ENCODE measurements around the gene ANKRD33B. TPM values are rescaled to one million over a fixed set of nuclear protein-coding genes. Genes with fewer than 3 reads are reported as not detected.

ANKRD33B gene
- total RNA-seq, 1 experiment from 2014 or later = 0.75 TPM

DNA sequence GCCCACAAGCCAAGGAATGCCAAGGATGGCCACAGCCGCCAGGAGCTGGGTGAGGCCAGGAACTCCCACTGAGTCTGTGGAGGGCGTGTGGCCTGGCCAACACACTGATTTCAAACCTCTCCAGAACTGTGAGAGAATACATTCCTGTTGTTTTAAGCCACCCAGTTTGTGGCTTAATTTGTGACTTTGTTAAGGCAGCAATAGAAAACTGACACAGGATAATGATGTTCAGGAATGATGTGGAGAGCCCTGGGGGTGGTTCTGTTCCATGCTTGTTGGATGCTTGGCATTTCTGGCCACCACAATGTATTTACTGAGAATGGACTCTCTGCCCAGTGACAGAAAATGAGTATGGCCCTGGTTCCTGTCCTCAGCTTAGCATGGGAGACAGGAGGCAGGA lies 114.4 kb downstream of the ANKRD33B start:
- H3K36me3 ChIP-seq (ENCODE audit: insufficient read depth, low read length, poor library complexity, severe bottlenecking) = peaks cover 7% of the 10 kb centered on the region
- no TSS peak for BruUV-seq (replicated peaks)
- H3K27ac ChIP-seq (ENCODE audit: low read depth, low read length, poor library complexity, severe bottlenecking) = no peak overlapping the region
- intact Hi-C loops (cut with micrococcal nuclease; ENCODE audit: unreplicated experiment) = no loop called here
- no peaks in the 10 kb centered on the region for H3K27me3 ChIP-seq (replicated peaks; ENCODE audit: insufficient read depth, low read depth, low read length, poor library complexity)
- ChIA-PET CTCF (no interaction called here), POLR2A (ENCODE audit: low non-redundant PET) (interaction anchor here (0.6 kb wide), 1 partner anchor 84 kb away, joined by 36 read pairs; no protein-coding TSS in a partner anchor)
- no peak overlapping the region for H3K4me3 ChIP-seq (ENCODE audit: low read depth, low read length, poor library complexity, severe bottlenecking)
- H3K9me3 ChIP-seq (ENCODE audit: low read depth, low read length, poor library complexity, severe bottlenecking) = no peaks in the 10 kb centered on the region
- no peaks in the 10 kb centered on the region for H3K4me1 ChIP-seq (ENCODE audit: insufficient read depth, low read length, poor library complexity, severe bottlenecking)
- no peak for DNase-seq (ENCODE audit: low spot score)
- TF ChIP-seq EZH2 (IDR thresholded peaks at IDR 0.05; ENCODE audit: borderline replicate concordance, low read depth, low read length, poor library complexity, severe bottlenecking) = no peak
- TF ChIP-seq, protein P1, sequence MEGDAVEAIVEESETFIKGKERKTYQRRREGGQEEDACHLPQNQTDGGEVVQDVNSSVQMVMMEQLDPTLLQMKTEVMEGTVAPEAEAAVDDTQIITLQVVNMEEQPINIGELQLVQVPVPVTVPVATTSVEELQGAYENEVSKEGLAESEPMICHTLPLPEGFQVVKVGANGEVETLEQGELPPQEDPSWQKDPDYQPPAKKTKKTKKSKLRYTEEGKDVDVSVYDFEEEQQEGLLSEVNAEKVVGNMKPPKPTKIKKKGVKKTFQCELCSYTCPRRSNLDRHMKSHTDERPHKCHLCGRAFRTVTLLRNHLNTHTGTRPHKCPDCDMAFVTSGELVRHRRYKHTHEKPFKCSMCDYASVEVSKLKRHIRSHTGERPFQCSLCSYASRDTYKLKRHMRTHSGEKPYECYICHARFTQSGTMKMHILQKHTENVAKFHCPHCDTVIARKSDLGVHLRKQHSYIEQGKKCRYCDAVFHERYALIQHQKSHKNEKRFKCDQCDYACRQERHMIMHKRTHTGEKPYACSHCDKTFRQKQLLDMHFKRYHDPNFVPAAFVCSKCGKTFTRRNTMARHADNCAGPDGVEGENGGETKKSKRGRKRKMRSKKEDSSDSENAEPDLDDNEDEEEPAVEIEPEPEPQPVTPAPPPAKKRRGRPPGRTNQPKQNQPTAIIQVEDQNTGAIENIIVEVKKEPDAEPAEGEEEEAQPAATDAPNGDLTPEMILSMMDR (conservative IDR thresholded peaks at IDR 0.05; ENCODE audit: low read depth, low read length) = no peak

DNA sequence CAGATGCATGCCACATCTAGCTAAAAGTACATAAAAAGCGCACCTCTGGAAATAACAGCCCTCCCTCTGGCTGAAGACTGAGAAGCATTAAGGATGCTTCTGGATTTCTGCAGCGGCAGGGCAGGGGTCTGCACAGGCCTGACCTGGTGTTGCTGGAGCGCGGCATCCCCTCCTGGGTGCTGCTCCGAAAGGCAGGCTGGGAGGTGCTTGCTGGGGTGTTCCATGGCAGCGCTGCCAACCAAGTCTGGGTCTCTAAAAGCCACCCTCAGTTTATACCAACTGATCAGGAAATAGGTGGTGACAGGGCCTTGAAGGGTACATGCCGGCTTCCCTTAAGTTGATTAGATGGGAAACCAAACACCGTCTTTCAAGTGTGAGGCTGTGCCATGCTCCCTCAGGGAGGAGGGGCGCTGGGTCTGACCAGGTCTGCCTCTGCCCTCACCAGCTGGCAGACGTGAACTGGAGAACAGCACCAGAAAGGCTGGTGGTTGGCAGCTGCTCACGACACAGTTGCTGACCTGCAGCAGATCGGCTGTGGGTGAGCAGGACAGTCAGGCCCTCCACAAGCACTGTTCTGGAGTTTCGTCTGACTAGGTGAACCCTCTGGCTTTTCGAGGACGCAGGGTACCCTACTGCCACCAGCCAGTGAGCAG lies 115.6 kb downstream of the ANKRD33B start:
- no peak overlapping the region for H3K4me3 ChIP-seq (ENCODE audit: low read depth, low read length, poor library complexity, severe bottlenecking)
- TF ChIP-seq, protein P1 (conservative IDR thresholded peaks at IDR 0.05; ENCODE audit: low read depth, low read length) = no peak
- TF ChIP-seq EZH2 (IDR thresholded peaks at IDR 0.05; ENCODE audit: borderline replicate concordance, low read depth, low read length, poor library complexity, severe bottlenecking) = no peak
- no peak for DNase-seq (ENCODE audit: low spot score)
- peaks cover 7% of the 10 kb centered on the region for H3K36me3 ChIP-seq (ENCODE audit: insufficient read depth, low read length, poor library complexity, severe bottlenecking)
- ChIA-PET CTCF (no interaction called here), POLR2A (ENCODE audit: low non-redundant PET) (no interaction called here)
- no peaks in the 10 kb centered on the region for H3K27me3 ChIP-seq (replicated peaks; ENCODE audit: insufficient read depth, low read depth, low read length, poor library complexity)
- no TSS peak for BruUV-seq (replicated peaks)
- no peaks in the 10 kb centered on the region for H3K4me1 ChIP-seq (ENCODE audit: insufficient read depth, low read length, poor library complexity, severe bottlenecking)
- H3K27ac ChIP-seq (ENCODE audit: low read depth, low read length, poor library complexity, severe bottlenecking) = no peak overlapping the region
- no peaks in the 10 kb centered on the region for H3K9me3 ChIP-seq (ENCODE audit: low read depth, low read length, poor library complexity, severe bottlenecking)
- intact Hi-C loops (cut with micrococcal nuclease; ENCODE audit: unreplicated experiment) = no loop called here

DNA sequence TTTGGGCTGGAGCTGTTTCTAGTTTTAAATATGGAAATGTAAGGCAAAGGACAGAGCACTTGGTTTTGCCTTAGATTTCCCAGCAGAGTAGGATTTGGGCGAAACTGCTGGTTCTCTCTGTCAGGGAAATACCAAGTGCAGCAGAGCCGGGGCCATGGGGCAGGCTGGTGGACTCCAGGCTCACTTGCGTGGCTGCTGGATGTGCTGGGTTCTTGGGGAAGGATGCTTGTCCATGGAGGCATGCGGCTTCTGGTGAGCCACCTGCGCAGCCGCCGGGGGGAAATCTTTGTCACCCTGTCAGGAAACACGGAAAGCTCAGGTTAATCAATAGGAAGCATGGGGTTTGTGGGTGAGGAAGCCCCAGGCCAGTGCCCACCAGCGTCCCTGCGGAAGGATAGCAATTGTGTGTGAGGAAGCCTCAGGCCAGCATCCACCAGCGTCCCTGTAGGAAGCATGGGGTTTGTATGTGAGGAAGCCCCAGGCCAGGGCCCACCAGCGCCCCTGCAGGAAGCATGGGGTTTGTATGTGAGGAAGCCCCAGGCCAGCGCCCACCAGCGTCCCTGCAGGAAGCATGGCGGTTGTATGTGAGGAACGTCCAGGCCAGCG lies 117.1 kb downstream of the ANKRD33B start:
- no TSS peak for BruUV-seq (replicated peaks)
- ChIA-PET CTCF (no interaction called here), POLR2A (ENCODE audit: low non-redundant PET) (no interaction called here)
- Histone ChIP-seq H3K27ac (ENCODE audit: low read depth, low read length, poor library complexity, severe bottlenecking) (no peak overlapping the region), H3K27me3 (replicated peaks; ENCODE audit: insufficient read depth, low read depth, low read length, poor library complexity) (no peaks in the 10 kb centered on the region), H3K4me3 (ENCODE audit: low read depth, low read length, poor library complexity, severe bottlenecking) (no peak overlapping the region), H3K4me1 (ENCODE audit: insufficient read depth, low read length, poor library complexity, severe bottlenecking) (no peaks in the 10 kb centered on the region), H3K9me3 (ENCODE audit: low read depth, low read length, poor library complexity, severe bottlenecking) (no peaks in the 10 kb centered on the region), H3K36me3 (ENCODE audit: insufficient read depth, low read length, poor library complexity, severe bottlenecking) (peaks cover 7% of the 10 kb centered on the region)
- TF ChIP-seq, protein P1 (conservative IDR thresholded peaks at IDR 0.05; ENCODE audit: low read depth, low read length) = no peak
- no peak for TF ChIP-seq EZH2 (IDR thresholded peaks at IDR 0.05; ENCODE audit: borderline replicate concordance, low read depth, low read length, poor library complexity, severe bottlenecking)
- intact Hi-C loops (cut with micrococcal nuclease; ENCODE audit: unreplicated experiment) = no loop called here
- DNase-seq (ENCODE audit: low spot score) = no peak

Data from A673 (cell line).